Retina (tissue), 1 donor: ENCODE data around the gene PITHD1.
A peak's percentile ranks its signal among the peaks of the same experiment; 100 is the strongest.
"Not testable (repeated sequence)": the region's sequence is repeated elsewhere in the genome, so short reads cannot be mapped to it uniquely, and the experiment has no call there.

ENCODE experiments used
- DNase-seq: peaks from one replicate; pipeline ENCODE4 v3.0.0-alpha.2; 2016

Gene PITHD1

DNA sequence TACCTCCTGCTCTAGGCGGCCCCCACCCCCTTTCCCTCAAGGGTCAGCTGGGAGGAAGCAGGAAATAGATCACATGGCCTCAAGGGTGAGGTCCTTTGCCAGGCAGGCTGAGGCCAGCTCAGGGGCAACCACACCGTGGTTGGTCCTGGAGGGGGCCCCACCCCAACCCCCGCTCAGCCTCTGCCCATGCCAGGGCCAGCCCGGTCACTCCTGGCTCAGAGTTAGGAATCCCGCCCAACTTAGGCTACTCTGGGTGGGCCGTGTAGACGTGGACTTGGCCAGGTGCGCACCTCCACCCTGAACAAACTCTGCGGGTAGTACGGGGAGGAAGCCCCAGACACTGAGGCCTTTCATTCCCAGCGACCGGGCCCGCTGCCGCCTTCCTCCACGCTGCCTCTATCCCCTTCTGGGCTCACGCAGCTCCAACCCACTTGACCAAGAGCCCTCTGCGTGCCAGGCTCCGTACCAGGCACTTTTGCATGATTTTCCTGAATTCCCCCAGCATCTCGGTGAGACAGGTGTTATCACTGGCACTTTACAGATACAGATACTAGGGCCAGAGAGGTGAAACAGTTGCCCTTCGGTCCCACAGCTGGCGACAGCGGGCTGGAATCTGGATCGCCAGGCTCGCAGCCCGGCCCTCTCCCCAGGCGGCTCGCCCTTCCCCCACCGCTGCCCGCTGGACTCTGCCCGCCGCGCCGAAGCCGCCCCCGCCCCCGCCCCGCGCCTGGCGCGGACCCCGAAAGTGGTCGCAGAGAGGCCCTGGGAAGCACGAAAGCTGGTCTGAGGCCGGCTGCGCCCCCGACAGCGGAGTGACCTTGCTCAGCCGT lies 21.6 kb downstream of the PITHD1 start:
- DNase-seq, result peak; percentile 62

DNA sequence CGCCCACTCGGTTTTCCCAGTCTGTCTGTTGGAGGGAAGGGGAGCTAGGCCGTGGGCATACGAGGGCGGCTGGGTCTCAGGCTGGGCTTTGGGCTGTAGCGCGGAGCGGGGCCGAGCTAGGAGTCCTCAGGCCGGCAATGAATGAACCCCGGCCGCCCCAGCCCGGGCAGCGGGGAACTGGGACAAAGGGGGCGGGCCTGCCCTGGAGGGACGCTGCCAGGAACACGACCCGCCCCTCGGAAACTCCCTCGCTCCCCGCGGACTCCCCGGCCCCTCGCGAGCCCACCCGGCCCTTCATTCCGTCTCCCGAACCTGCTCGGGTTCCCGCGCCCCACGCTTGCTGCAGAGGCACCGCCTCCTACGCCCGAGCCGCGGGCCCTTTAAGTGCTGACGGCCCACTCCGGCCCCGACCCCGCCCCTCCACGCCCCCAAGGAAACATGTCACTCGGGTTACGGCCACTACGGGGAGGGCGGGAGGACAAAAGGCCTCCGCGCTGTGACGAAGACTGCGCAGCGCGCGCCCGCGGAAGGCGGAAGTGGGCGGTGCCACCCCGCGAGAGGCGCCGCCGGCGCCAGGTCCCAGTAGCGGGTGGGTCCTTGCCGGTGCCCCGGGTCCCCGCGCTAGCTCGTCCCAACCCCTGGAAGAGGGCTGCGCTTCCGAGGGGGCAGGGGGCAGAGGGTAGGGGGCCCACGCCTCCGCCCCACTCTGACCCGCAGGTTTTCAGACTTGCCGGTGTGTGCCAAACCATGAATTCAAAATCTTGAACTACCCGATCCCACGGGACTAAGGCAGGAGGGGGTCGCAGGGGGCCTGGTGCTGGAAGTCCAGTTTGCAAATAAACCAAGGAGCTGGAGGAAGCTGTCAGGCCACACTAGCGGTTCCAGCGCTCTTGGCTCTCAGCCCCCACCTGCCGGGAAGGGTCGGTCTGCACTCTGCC lies 22.5 kb downstream of the PITHD1 start, which contains the start of gene GALE:
Gene GALE, minus strand, starts transcription at position 355 of the 938 bp plus-strand sequence. CDS start 1,747 bp downstream, outside the sequence.
- peak; percentile 93 for DNase-seq

DNA sequence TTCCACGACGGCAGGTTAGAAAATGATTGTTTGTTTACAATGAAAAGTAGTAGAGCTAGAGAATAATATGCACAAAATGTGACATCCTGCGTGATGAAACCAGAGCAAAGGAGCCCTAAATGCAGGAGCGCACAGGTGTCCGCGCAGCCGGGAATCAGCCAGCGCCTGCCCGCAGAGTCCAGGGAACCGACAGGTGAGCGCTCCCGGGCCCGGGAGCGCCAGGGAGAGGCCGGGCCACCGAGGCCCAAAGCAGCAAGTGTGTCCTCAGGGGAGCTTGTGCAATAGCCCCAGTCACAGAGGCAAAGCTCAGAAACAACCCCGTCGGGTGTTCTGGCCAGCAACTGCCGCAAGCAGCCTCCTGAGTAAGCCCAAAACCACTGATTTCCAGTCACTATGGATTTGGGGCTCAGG lies 23.1 kb downstream of the PITHD1 start:
- no peak for DNase-seq

DNA sequence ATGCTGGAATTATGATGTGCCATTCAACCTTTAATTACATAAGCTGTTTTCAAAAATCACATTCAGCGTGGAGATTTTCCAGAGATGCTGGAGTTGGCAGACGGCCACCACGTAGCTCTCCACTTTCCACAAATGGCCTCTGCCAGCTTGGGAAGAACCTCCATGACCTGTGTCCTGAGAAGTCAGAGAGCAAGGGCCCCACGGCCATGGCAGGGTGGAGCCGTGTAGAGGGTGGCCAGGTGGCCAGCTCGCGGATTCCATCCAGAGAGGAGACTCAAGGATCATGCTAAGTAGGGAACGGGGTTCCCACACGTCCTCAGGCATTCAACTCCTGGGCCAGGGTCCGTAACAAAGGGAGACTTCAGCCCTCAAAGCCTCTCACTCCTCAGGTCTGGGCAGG lies 23.7 kb downstream of the PITHD1 start:
- no peak for DNase-seq

DNA sequence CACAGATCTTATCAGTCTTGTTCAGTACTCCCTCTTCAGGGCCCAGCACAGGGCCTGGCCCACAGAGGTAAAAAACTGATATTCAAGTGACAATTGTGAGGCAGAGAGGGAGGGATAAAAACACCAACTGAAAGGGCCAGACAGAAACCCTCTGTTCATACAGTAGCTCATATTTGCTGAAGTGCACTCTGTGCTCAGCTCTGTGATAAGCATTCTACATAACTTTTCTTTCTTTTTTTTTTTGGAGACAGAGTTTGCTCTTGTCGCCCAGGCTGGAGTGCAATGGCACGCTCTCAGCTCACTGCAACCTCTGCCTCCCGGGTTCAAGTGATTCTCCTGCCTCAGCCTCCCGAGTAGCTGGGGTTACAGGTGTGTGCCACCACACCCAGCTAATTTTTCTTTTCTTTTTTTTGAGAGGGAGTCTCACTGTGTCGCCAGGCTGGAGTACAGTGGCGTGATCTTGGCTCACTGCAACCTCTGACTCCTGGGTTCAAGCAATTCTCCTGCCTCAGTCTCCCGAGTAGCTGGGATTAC lies 24.7 kb downstream of the PITHD1 start:
- not testable (repeated sequence) for DNase-seq

DNA sequence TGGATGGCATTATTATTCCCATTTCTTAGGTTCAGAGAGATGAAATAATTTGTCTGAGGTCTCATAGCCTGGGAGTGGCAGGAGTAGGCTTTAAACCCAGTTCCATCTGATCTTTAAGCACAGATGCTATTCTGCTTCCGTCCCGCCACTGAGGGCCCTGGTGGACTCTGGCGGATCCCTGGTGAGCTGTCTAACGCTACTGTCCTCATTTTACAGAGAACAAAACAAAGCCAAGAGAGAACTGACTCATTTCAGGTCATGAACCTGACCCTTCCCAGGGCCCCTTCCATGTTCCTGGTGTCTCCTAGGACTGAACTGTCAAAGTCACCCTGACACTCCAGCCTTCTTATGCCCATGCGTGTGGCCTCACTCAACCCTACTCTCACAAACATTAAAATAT lies 25.5 kb downstream of the PITHD1 start:
- no peak for DNase-seq

DNA sequence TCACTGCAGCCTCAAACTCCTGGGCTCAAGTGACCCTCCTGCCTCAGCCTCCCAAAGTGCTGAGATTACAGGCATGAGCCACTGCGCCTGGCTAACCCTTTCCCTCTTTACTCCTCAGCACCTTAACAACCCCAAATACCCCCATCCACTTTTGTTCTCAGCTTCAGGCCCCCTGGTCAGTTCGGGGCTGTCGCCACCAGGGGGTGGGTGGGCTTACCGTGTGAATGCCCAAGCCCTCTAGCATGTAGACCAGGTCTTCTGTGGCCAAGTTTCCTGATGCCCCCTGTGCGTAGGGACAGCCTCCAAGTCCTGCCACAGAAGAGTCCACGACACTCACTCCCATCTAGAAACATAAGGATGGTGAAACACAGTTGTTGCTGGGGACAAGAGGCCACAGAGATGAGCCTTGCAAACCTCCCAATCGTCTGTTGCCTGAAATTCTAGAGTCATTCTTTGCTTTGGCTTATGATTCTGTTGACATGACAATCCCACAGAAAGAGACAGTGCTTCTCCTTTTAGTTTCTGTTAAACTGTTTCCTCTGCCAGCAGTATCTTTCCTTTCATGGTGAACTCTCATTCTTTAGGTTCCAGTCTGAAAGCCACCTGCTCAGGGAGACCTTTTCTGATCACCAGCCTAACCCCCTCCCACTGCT lies 26.1 kb downstream of the PITHD1 start:
- DNase-seq, result no peak

DNA sequence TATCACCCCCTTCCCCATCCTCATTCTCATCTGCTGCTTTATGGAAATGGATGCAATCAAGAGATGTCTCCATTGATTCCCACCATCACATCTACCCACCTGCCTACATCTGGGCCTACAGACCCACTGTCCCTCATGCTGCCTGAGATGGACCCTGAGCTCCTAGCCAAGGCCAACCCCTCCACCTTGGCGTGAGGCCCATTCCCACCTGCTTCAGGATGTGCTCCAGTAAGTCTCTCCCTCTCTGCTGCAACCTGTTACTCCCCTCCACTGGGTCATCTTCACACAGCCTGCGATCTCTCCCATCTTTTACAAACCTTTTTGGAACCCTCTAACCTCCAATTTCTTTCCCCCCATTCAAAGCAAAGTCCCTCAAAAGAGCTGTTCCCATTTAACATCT lies 26.8 kb downstream of the PITHD1 start:
- DNase-seq, result no peak

DNA sequence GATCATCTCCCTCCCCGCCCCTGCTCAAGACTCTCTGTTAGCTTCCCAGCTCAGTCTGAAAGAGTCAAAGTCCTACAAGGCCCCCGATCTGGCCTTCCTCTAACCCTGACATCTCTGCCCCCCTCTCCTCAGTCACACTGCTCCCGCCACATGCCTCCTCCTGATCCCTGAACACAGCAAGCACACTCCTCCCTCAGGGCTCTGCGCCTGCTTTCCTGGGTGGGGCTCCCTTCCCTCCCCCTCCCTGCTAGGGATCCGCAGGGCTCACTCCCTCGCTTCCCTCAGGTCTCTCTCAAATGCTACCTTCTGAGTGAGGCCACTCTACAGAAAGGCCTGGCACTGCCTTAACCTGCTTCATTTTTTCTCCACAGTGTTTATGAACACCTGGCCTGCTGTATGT lies 28.1 kb downstream of the PITHD1 start:
- no peak for DNase-seq

DNA sequence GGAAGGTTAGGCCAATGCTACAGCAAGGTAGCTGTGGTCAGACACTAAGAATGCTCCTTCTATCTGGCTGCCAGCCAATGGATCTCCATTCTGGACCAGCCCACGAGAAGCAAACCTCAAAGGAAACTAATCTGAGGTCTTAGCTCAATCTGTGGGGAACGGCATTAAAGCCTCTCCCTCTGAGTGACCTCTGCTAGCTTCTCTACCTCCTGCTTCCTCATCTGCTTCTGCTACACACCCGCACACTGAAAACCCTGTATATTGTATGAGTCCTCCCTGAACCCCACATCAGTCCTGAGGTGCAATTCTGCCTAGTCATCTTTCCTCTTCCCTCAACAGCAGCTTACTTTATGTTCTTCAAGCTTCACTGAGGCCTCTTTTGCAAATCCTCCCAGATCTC lies 29.2 kb downstream of the PITHD1 start:
- DNase-seq, result no peak

DNA sequence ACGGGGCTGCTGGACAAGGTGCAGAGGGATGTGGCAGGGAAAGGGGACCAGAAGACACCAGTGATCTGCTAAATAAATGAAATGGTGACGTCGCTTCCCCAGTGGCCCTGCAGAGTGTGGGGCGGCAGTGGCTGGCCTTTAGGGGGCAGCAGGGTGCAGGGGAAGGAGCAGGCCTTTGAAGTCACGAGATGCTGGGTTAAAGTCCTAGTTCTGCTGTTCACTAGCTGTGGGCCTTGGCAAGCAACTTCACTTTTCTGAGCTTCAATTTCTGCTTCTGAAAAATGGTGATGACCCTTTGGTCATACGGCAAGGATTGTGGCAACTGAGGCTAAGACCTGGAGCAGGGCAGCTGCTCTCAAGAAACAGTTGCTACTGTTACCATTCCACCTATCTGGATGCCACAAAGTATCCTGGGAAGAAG lies 31.5 kb downstream of the PITHD1 start:
- DNase-seq, result peak; percentile 46

DNA sequence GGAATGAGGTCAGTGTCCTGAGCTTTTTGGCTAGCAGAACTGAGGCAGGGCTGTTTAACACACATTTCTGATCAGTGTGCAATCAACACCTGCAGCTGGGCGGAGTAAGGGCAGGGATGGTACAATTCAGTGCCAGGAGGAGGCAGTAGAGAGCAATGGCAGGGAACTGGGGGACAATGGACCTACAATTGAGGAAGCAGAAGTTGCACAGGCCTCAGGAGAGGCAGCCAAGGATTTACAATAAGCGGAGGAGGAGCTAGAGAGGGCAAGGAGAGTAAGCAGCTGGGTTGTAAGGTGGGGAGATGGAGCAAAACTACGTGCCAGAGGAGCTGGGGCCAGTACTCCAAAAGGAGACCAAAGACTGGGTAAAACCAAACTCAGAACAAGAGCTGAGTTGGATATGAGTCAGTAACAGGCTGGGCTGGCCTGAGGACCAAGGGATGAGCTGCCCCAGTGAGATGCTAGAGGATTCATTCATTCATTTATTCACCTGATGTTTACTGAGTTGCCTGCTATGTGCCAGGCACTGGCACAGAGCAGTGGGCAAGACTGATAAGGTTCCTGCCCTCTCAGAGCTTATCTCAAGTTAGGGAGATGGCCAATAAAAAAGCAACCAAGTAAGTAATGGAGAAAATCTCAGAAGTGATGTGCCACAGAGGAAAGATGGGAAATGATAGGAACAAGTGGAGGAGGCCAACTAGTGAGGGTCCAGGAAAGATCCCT lies 32.8 kb downstream of the PITHD1 start:
- no peak for DNase-seq

DNA sequence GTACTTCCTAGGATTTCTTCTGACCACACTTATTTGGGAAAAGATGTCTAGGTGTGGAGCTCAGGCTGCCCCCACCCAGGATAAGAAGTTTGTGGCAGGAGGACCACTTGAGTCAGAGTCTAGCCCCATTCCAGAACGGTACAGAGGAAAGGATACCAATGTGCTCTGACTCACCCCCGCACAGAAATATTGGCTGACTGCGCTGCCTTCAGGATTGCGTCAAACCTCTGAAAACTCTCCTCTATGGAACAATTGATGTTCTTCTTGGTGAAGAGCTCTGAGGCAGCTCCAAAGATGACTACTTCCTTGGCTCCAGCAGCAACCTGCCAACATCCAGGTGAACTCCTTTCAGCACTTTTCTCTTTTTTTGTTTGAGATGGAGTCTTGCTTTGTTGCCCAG lies 35.8 kb downstream of the PITHD1 start:
- no peak for DNase-seq

DNA sequence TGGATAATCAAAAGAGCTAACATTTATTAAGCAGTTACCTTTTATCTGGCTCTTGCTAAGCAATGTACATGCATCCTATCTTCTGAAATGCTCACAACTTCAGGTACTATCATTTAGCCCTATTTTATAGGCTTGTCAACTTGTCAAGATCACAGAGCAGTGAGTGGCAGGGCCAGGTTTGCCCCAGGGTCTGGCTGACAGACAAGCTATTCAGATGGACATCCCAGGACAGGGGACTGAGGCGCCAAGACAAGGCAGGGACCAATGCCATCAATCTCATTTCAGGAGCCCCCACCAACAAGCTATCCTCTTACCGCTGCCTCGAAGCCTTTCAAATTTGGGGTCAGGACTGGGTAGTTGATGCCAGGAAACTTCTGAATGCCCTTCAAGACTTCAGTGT lies 38.1 kb downstream of the PITHD1 start:
- no peak for DNase-seq

DNA sequence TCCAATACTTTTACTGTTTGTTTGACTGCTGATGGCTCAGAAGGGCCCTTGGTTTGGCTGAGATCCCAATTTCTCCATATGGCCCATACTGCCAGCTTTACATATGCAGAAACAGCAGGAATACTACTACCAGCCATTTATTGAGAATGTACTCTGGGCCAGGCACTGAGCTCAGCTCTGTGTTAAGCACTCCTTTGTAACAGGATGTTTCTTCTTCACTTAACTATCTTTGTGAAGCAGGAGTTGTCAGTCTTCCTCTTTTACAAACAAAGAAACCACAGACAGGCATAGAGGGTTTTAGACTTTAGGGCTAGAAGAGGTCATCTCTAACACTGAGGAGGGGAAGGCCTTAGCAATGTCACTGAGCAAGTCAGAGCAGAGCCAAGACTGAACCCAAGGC lies 38.7 kb downstream of the PITHD1 start:
- no peak for DNase-seq

DNA sequence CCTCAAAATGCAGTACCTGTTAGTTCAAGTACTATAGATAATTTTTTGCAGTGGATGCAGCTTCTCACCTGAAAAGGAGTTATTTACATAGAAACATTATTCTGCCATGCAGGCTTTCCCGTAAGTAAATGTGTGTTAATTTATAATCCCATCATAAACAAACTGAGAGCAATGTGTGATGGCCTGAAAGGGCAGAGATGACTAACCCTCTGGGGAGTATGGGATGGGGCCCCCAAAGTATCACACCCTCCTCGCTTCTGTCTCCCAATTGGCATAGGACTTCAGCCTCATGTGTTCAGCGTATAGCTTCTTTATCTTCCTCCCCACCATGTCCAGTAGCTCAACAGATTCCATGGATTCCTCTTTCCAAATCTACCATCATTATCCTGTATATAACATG lies 39.4 kb downstream of the PITHD1 start:
- no peak for DNase-seq

DNA sequence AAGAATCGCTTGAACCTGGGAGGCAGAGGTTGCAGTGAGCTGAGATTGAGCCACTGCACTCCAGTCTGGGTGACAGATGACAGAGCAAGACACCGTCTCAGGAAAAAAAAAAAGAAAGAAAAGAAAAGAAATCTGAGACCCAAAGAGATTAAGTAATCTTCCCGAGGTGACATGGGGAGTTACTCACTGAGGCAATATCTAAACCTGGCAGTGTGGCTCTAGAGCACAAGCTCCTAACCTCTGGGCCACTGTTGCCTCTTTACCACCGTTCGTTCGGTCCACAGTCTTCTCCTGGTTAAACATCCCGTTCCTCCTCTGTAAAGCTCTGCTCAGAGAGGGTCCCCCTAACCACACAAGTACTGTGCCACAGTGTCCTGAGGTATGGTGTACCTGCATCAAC lies 45.5 kb downstream of the PITHD1 start:
- no peak for DNase-seq

DNA sequence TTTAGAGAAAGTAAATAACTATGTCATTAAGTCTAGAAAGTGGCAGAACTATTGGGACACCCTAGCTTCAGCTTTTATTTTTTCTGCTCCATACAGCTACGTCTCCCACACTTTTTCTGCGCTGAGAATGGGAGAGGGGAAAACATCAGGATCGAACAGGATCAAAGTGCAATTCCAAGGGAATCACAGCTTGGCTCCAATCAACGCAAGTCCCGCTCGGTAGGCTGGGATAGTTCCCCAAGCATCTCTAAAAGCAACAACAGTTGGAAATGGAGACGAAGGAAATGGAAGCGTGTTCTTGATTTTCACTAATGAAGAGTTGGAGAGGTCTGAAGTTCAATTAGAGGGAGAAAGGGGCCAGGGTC lies 46.5 kb downstream of the PITHD1 start:
- DNase-seq, result no peak

DNA sequence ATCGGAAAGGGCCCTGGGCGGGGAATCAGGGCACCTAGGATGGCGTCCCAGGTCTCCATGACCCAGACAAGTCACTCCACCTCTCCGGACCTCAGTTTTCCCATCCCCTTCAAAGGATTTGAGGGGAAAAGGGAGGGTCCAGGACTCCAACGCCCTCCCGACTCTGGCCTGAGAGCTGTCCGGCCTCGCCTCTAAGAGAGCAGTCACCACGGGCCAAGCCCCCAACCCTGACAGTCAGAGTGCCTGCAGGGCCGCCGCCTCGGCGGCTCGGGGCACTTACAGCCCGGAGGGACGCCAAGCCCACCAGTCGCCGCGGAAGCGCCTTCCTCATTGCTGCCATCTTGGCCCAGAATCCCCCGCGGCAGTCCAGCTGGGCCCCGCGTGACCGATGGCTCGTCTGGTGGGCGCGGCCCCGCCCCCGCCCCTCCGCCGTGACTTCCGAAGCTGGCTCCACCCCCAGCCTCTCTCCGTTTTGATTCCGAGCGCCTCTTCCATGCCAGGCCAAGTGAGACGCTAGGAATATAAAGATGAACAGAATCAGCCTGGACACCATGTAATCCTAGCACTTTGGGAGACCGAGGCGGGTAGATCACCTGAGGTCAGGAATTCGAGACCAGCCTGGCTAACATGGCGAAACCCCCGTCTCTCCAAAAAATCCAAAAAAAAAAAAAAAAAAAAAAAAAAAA lies 47.0 kb downstream of the PITHD1 start, which contains the start of gene HMGCL:
Gene HMGCL, minus strand, starts transcription at position 354 of the 686 bp plus-strand sequence. Its CDS starts 14 bp downstream, at position 340.
- DNase-seq, result peak; percentile 90

DNA sequence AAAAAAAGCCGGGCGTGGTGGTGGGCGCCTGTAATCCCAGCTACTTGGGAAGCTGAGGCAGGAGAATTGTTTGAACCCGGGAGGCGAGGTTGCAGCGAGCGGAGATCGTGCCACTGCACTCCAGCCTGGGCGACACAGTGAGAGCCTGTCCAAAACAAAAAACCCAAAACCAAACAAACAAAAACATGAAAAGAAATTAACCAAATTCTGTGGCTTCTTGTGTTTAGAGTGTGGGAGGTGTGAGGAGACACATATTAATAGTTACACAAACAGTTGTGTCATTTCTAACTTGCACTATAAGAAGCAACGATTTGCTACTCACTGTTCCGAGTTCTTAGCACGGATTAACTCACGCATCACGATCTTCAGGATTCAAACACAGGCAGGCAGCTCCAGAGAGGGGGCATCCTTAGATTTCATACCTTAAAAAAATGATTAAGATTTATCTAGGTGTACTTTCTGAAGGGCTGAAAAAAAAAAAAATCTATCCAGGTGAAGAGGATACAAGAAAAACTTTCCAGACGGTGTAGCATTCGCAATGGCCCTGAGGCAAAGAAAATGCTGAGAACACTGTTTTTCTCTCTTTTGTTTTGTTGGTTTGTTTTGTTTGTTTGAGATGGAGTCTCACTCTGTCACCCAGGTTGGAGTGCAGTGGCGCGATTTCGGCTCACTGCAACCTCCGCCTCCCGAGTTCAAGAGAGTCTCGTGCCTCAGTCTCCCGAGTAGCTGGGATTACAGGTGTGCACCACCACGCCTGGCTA lies 47.7 kb downstream of the PITHD1 start:
- DNase-seq, result no peak

DNA sequence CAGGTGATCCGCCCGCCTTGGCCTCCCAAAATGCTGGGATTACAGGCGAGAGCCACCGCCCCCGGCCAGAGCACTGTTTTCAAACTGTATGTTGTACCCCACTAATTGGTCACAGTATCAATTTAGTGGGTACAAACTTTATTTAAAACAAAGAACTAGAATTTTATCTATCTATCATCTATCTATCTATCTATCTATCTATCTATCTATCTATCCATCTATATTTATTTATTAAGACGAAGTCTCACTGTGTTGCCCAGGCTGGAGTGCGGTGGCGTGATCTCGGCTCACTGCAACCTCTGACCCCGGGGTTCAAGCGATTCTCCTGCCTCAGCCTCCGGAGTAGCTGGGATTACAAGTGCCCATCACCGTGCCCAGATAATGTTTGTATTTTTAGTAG lies 48.4 kb downstream of the PITHD1 start:
- not testable (repeated sequence) for DNase-seq
